ENCODE data around the gene SLC27A2. TPM values are rescaled to one million over a fixed set of nuclear protein-coding genes. Genes with fewer than 3 reads are reported as not detected.

SLC27A2 gene
- total and polyA plus RNA-seq, 4 donors = 80.2 to 504 (median 216) TPM

DNA sequence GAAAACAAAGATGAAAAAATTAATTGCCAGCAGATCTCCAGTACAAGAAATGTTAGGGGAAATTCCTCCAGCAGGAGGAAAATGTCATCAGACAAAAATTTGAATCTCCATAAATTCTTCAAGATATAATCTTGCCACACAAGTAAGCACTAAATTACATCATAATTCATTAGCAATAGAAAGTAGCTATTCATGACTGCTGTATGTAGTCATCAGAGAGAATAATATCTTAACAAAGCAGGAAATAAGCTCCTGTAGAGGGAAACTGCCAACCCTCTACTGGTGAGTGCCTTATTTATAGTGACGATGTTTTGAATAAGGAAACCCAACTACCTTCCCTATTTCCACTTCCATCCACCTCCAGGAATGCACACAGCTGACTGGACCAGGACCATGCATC is 15.8 kb upstream of the SLC27A2 start:
- Histone ChIP-seq H3K9me3 (ENCODE audit: control insufficient read depth in 4 of 4, low read length in 3 of 4) (no peaks in the 10 kb centered on the region), H3K27me3 (ENCODE audit: control insufficient read depth in 4 of 4, insufficient read depth in 4 of 4, low read length in 3 of 4) (no peaks in the 10 kb centered on the region), H3K4me1 (ENCODE audit: control insufficient read depth in 4 of 4, insufficient read depth in 4 of 4, low read length in 3 of 4) (peaks cover 19 to 50% (median 39%) of the 10 kb centered on the region in 4 donors), H3K9ac (ENCODE audit: low read depth in 1 of 2, low read length in 2 of 2) (no peak overlapping the region), H3K36me3 (ENCODE audit: control insufficient read depth in 4 of 4, insufficient read depth in 3 of 4, low read depth in 1 of 4, low read length in 3 of 4) (no peaks in the 10 kb centered on the region), H3K27ac (ENCODE audit: low read depth in 1 of 2, low read length in 2 of 2) (peak overlapping the region; percentile 29 to 87), H3K4me3 (ENCODE audit: low read depth in 1 of 3, low read length in 3 of 3) (no peak overlapping the region)
- WGBS = 80% methylated on average over 1 of the region's 1 CpG
- TF ChIP-seq, protein P1, sequence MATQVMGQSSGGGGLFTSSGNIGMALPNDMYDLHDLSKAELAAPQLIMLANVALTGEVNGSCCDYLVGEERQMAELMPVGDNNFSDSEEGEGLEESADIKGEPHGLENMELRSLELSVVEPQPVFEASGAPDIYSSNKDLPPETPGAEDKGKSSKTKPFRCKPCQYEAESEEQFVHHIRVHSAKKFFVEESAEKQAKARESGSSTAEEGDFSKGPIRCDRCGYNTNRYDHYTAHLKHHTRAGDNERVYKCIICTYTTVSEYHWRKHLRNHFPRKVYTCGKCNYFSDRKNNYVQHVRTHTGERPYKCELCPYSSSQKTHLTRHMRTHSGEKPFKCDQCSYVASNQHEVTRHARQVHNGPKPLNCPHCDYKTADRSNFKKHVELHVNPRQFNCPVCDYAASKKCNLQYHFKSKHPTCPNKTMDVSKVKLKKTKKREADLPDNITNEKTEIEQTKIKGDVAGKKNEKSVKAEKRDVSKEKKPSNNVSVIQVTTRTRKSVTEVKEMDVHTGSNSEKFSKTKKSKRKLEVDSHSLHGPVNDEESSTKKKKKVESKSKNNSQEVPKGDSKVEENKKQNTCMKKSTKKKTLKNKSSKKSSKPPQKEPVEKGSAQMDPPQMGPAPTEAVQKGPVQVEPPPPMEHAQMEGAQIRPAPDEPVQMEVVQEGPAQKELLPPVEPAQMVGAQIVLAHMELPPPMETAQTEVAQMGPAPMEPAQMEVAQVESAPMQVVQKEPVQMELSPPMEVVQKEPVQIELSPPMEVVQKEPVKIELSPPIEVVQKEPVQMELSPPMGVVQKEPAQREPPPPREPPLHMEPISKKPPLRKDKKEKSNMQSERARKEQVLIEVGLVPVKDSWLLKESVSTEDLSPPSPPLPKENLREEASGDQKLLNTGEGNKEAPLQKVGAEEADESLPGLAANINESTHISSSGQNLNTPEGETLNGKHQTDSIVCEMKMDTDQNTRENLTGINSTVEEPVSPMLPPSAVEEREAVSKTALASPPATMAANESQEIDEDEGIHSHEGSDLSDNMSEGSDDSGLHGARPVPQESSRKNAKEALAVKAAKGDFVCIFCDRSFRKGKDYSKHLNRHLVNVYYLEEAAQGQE (IDR thresholded peaks at IDR 0.05) = no peak
- no peak for TF ChIP-seq FOXA1 (IDR thresholded peaks at IDR 0.05)
- TF ChIP-seq JUND (IDR thresholded peaks at IDR 0.05) = no peak
- TF ChIP-seq, protein P2, sequence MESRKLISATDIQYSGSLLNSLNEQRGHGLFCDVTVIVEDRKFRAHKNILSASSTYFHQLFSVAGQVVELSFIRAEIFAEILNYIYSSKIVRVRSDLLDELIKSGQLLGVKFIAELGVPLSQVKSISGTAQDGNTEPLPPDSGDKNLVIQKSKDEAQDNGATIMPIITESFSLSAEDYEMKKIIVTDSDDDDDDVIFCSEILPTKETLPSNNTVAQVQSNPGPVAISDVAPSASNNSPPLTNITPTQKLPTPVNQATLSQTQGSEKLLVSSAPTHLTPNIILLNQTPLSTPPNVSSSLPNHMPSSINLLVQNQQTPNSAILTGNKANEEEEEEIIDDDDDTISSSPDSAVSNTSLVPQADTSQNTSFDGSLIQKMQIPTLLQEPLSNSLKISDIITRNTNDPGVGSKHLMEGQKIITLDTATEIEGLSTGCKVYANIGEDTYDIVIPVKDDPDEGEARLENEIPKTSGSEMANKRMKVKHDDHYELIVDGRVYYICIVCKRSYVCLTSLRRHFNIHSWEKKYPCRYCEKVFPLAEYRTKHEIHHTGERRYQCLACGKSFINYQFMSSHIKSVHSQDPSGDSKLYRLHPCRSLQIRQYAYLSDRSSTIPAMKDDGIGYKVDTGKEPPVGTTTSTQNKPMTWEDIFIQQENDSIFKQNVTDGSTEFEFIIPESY (IDR thresholded peaks at IDR 0.05) = no peak
- no peak for TF ChIP-seq HNF4A (conservative IDR thresholded peaks at IDR 0.05)
- TF ChIP-seq, protein P3, sequence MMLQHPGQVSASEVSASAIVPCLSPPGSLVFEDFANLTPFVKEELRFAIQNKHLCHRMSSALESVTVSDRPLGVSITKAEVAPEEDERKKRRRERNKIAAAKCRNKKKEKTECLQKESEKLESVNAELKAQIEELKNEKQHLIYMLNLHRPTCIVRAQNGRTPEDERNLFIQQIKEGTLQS (IDR thresholded peaks at IDR 0.05) = no peak
- TF ChIP-seq SP1 (IDR thresholded peaks at IDR 0.05) = no peak
- no peak for TF ChIP-seq CTCF (IDR thresholded peaks at IDR 0.05; ENCODE audit: low read depth, low read length, missing input control)
- no peak for TF ChIP-seq MAX (IDR thresholded peaks at IDR 0.05)
- no peak for DNase-seq (ENCODE audit: low spot score)

DNA sequence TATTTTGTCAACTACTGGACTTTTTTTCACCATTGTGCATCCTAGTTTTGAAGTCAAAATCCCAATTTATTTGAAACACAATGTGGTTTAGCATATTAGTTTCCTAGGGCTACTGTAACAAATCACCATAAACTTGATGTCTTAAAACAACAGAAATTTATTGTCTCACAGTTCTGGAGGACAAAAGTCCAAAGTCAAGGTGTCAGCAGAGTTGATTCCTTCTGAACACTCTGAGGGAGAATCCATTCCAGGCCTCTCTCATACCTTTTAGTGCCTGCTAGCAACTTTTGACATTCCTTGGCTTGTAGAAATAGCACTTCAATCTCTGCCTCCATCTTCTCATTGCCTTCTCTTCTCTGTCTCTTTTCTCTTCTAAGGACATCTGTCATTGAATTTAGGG is 14.9 kb upstream of the SLC27A2 start:
- Histone ChIP-seq H3K4me1 (ENCODE audit: control insufficient read depth in 4 of 4, insufficient read depth in 4 of 4, low read length in 3 of 4) (peaks cover 19 to 50% (median 39%) of the 10 kb centered on the region in 4 donors), H3K27ac (ENCODE audit: low read depth in 1 of 2, low read length in 2 of 2) (no peak overlapping the region), H3K9me3 (ENCODE audit: control insufficient read depth in 4 of 4, low read length in 3 of 4) (no peaks in the 10 kb centered on the region), H3K36me3 (ENCODE audit: control insufficient read depth in 4 of 4, insufficient read depth in 3 of 4, low read depth in 1 of 4, low read length in 3 of 4) (no peaks in the 10 kb centered on the region), H3K4me3 (ENCODE audit: low read depth in 1 of 3, low read length in 3 of 3) (no peak overlapping the region), H3K27me3 (ENCODE audit: control insufficient read depth in 4 of 4, insufficient read depth in 4 of 4, low read length in 3 of 4) (no peaks in the 10 kb centered on the region), H3K9ac (ENCODE audit: low read depth in 1 of 2, low read length in 2 of 2) (no peak overlapping the region)
- no peak for DNase-seq (ENCODE audit: low spot score)
- no peak for TF ChIP-seq FOXA1 (IDR thresholded peaks at IDR 0.05)
- TF ChIP-seq RXRA (IDR thresholded peaks at IDR 0.05) = peak in 1 of 2 donors; percentile 17
- TF ChIP-seq NR2F2 (IDR thresholded peaks at IDR 0.05) = no peak
- no peak for TF ChIP-seq TAF1 (conservative IDR thresholded peaks at IDR 0.05)
- TF ChIP-seq HNF4A (conservative IDR thresholded peaks at IDR 0.05) = peak; percentile 44 to 61
